ENCODE results near the gene TNRC6B. TPM values are rescaled to one million over a fixed set of nuclear protein-coding genes. Genes with fewer than 3 reads are reported as not detected.

TNRC6B gene
- total and polyA plus RNA-seq, 2 experiments from 2014 or later = 46.9 to 87.8 TPM

DNA sequence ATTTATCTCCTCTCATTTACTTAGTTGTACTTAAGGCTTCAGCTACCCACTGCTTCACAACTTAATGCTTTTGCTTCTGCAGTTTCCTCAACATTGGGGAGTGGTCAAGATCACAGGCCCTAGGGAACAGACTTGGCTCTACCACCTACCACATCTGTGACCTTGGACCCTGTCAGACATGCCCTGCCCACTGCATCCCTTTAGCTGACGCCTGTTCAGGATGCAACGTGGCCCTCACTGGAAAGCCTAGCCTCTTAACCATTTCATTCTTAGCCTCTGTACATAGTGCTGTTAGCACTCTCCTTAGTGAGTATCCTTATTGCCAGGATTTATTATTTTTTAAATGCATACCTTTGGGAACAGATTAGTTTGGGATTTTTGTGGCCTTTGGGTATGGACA, 34.4 kb downstream of the TNRC6B start:
- peaks cover 81% of the 10 kb centered on the region for H3K4me1 Mint-ChIP-seq
- no peak for TF ChIP-seq NANOG (IDR thresholded peaks at IDR 0.05; ENCODE audit: borderline replicate concordance)
- TF ChIP-seq, protein P1, sequence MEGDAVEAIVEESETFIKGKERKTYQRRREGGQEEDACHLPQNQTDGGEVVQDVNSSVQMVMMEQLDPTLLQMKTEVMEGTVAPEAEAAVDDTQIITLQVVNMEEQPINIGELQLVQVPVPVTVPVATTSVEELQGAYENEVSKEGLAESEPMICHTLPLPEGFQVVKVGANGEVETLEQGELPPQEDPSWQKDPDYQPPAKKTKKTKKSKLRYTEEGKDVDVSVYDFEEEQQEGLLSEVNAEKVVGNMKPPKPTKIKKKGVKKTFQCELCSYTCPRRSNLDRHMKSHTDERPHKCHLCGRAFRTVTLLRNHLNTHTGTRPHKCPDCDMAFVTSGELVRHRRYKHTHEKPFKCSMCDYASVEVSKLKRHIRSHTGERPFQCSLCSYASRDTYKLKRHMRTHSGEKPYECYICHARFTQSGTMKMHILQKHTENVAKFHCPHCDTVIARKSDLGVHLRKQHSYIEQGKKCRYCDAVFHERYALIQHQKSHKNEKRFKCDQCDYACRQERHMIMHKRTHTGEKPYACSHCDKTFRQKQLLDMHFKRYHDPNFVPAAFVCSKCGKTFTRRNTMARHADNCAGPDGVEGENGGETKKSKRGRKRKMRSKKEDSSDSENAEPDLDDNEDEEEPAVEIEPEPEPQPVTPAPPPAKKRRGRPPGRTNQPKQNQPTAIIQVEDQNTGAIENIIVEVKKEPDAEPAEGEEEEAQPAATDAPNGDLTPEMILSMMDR (conservative IDR thresholded peaks at IDR 0.05; ENCODE audit: low read depth in 2 of 2) = no peak

DNA sequence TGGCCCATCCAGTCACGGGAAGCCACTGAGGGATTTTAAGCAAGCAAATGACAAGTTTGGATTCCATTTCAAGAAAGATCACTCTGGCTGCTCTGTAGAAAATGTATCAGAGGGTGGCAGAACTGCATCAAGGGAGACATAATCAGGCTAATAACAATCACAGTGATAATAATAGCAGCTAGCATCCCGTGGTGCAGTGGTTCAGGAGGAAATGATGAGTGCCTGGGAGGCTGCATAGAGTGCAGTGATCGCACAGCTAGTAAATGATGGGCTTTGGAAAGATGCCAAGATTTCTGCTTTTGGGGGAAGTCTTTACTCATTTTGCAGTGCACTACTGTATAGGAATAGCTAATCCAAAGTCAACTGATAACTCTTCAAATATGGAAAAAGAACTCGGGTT, 35.8 kb downstream of the TNRC6B start:
- H3K9me2 ChIP-seq (ENCODE audit: insufficient read depth) = no peaks in the 10 kb centered on the region
- H3K4me3 ChIP-seq = no peak overlapping the region
- no peak overlapping the region for H3K27ac Mint-ChIP-seq
- DNase-seq (ENCODE audit: low spot score) = no peak
- no peak overlapping the region for H3K4me3 Mint-ChIP-seq
- H3K27ac ChIP-seq (ENCODE audit: low read depth) = no peak overlapping the region
- no peak overlapping the region for H2AFZ ChIP-seq
- H3K36me3 ChIP-seq (ENCODE audit: insufficient read depth) = no peaks in the 10 kb centered on the region
- H3K4me1 Mint-ChIP-seq = peaks cover 82% of the 10 kb centered on the region
- H3K27me3 Mint-ChIP-seq (ENCODE audit: insufficient read depth, low read depth, poor library complexity) = peaks cover 12% of the 10 kb centered on the region
- H3K27me3 ChIP-seq (ENCODE audit: insufficient read depth) = no peaks in the 10 kb centered on the region
- H3K4me2 ChIP-seq = no peak overlapping the region
- peaks cover 3% of the 10 kb centered on the region for H3F3A ChIP-seq (replicated peaks; ENCODE audit: low read depth)
- TF ChIP-seq CREB1 (CRISPR knock-in tag; IDR thresholded peaks at IDR 0.05; ENCODE audit: low read depth) (no peak), EZH2phosphoT487 (IDR thresholded peaks at IDR 0.05; ENCODE audit: unreplicated experiment) (no peak), ZNF114 (CRISPR knock-in tag; IDR thresholded peaks at IDR 0.05) (no peak), EZH2 (IDR thresholded peaks at IDR 0.05; ENCODE audit: low read depth, unreplicated experiment) (no peak), POLR2AphosphoS5 (IDR thresholded peaks at IDR 0.05; ENCODE audit: low read depth) (no peak)
- TF ChIP-seq, protein P2, sequence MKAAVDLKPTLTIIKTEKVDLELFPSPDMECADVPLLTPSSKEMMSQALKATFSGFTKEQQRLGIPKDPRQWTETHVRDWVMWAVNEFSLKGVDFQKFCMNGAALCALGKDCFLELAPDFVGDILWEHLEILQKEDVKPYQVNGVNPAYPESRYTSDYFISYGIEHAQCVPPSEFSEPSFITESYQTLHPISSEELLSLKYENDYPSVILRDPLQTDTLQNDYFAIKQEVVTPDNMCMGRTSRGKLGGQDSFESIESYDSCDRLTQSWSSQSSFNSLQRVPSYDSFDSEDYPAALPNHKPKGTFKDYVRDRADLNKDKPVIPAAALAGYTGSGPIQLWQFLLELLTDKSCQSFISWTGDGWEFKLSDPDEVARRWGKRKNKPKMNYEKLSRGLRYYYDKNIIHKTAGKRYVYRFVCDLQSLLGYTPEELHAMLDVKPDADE (IDR thresholded peaks at IDR 0.05) = no peak
- H3K79me2 ChIP-seq (replicated peaks; ENCODE audit: insufficient read depth) = peaks cover 89% of the 10 kb centered on the region
- H4K20me1 ChIP-seq (replicated peaks; ENCODE audit: insufficient read depth) = peaks cover 25% of the 10 kb centered on the region; the same call in 1 of the 2 replicates
- H3K4me1 ChIP-seq (ENCODE audit: insufficient read depth) = peaks cover 84% of the 10 kb centered on the region
- no peaks in the 10 kb centered on the region for H3K9me3 Mint-ChIP-seq
- no peak for ATAC-seq
- peaks cover 8% of the 10 kb centered on the region; the same call in 1 of the 3 replicates for H3K36me3 Mint-ChIP-seq (ENCODE audit: low read depth)

More for the DNA sequence above, 34.4 kb downstream of the TNRC6B start:
- H3K9me2 ChIP-seq (ENCODE audit: insufficient read depth) = no peaks in the 10 kb centered on the region
- Mint-ChIP-seq H3K27ac (no peak overlapping the region), H3K4me3 (no peak overlapping the region), H3K9me3 (no peaks in the 10 kb centered on the region), H3K27me3 (ENCODE audit: insufficient read depth, low read depth, poor library complexity) (peaks cover 12% of the 10 kb centered on the region), H3K36me3 (ENCODE audit: low read depth) (0 out of 3 replicates have a peak, but pooled peaks cover 6% of the 10 kb centered on the region)
- no peak overlapping the region; the same call in 1 of the 2 replicates for H3K27ac ChIP-seq (ENCODE audit: low read depth)
- peaks cover 3% of the 10 kb centered on the region for H3F3A ChIP-seq (replicated peaks; ENCODE audit: low read depth)
- H3K4me2 ChIP-seq = peak overlapping the region; percentile 71
- peaks cover 89% of the 10 kb centered on the region for H3K79me2 ChIP-seq (replicated peaks; ENCODE audit: insufficient read depth)
- peaks cover 78% of the 10 kb centered on the region for H3K4me1 ChIP-seq (ENCODE audit: insufficient read depth)
- H2AFZ ChIP-seq = no peak overlapping the region
- H3K36me3 ChIP-seq (ENCODE audit: insufficient read depth) = no peaks in the 10 kb centered on the region
- ATAC-seq (no peak), DNase-seq (ENCODE audit: low spot score) (no peak)
- no peak overlapping the region for H3K4me3 ChIP-seq
- peaks cover 13% of the 10 kb centered on the region; the same call in 1 of the 2 replicates for H4K20me1 ChIP-seq (replicated peaks; ENCODE audit: insufficient read depth)
- H3K27me3 ChIP-seq (ENCODE audit: insufficient read depth) = no peaks in the 10 kb centered on the region

Measured in GM23338 (cell line).